Measurements from ENCODE around the gene FLNC. TPM values are rescaled to one million over a fixed set of nuclear protein-coding genes. Genes with fewer than 3 reads are reported as not detected.

The FLNC gene
- total and polyA plus RNA-seq, 2 donors (not counting 1 experiment from before 2014, with no cell fraction given): 0.01 TPM; not detected in 1

DNA sequence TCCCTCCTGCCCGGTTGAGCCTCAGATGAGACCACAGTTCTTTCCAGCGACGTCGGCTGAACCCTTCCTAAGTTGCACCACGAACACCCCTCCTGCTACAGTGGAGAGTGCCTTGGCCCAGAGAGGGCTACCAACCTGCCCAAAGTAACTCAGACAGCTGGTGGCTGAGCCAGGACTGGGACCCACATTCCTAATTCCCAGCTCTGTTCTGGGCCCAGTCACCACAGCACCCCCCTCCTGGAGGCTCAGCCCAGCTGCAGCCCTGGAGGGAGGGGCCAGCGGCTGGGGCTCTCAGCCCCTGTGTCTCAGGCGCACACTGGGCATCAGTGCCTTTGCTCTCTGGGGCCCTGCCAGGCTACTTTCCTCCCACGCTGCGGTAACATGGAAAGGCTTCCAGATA lies 43.0 kb downstream of the FLNC start:
- CTCF ChIA-PET: no interaction called here
- no peak for DNase-seq
- intact Hi-C loops (cut with micrococcal nuclease): no loop called here
- H3K27me3 Mint-ChIP-seq: peaks cover 7% of the 10 kb centered on the region
- no peak overlapping the region for H3K27ac Mint-ChIP-seq
- H3K4me1 Mint-ChIP-seq: peaks cover 11% of the 10 kb centered on the region
- no peak overlapping the region for H3K4me3 ChIP-seq (ENCODE audit: control extremely low read depth in 1 of 5, extremely low read depth in 1 of 5, insufficient read depth in 1 of 5, low read depth in 2 of 5, low read length in 4 of 5)
- H3K27me3 ChIP-seq (replicated peaks in 1 of 4; ENCODE audit: control extremely low read depth in 1 of 4, control insufficient read depth in 3 of 4, insufficient read depth in 4 of 4, low read length in 3 of 4): peaks cover 0 to 14% (median 4%) of the 10 kb centered on the region in 4 experiments
- no peaks in the 10 kb centered on the region for H3K9me3 ChIP-seq (ENCODE audit: control extremely low read depth in 1 of 3, control insufficient read depth in 2 of 3, insufficient read depth in 1 of 3, low read length in 2 of 3)
- no peaks in the 10 kb centered on the region for H3K79me2 ChIP-seq (ENCODE audit: control insufficient read depth, insufficient read depth, low read length)
- H3K9ac ChIP-seq (ENCODE audit: low read length): no peak overlapping the region
- no peaks in the 10 kb centered on the region for H3K9me3 Mint-ChIP-seq (ENCODE audit: insufficient read depth)
- no peak overlapping the region for H3K27ac ChIP-seq (ENCODE audit: low read length in 2 of 2)
- no peaks in the 10 kb centered on the region for H3K36me3 ChIP-seq (replicated peaks in 1 of 2; ENCODE audit: control extremely low read depth in 1 of 2, control insufficient read depth in 1 of 2, extremely low read depth in 1 of 2, insufficient read depth in 2 of 2, low read length in 1 of 2)
- H3K4me1 ChIP-seq (ENCODE audit: control insufficient read depth in 2 of 2, insufficient read depth in 2 of 2, low read length in 2 of 2): peaks cover 13% of the 10 kb centered on the region in 2 donors
- 90% methylated on average over 8 of the region's 9 CpGs for WGBS (ENCODE audit: insufficient coverage)
- no peak overlapping the region for H3K4me2 ChIP-seq (replicated peaks; ENCODE audit: low read depth, low read length, poor library complexity, severe bottlenecking)
- H2AFZ ChIP-seq (ENCODE audit: insufficient read depth, low read depth, low read length, poor library complexity, severe bottlenecking): no peak overlapping the region
- POLR2A ChIA-PET: interaction anchor here (0.6 to 1.2 kb wide), 2 partner anchors 10 to 523 kb away, joined by 3 to 6 read pairs; no protein-coding TSS in a partner anchor
- ATAC-seq (ENCODE audit: low read depth): no peak
- TF ChIP-seq, protein P1, sequence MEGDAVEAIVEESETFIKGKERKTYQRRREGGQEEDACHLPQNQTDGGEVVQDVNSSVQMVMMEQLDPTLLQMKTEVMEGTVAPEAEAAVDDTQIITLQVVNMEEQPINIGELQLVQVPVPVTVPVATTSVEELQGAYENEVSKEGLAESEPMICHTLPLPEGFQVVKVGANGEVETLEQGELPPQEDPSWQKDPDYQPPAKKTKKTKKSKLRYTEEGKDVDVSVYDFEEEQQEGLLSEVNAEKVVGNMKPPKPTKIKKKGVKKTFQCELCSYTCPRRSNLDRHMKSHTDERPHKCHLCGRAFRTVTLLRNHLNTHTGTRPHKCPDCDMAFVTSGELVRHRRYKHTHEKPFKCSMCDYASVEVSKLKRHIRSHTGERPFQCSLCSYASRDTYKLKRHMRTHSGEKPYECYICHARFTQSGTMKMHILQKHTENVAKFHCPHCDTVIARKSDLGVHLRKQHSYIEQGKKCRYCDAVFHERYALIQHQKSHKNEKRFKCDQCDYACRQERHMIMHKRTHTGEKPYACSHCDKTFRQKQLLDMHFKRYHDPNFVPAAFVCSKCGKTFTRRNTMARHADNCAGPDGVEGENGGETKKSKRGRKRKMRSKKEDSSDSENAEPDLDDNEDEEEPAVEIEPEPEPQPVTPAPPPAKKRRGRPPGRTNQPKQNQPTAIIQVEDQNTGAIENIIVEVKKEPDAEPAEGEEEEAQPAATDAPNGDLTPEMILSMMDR (IDR thresholded peaks at IDR 0.05): no peak
- no peak for TF ChIP-seq EZH2 (IDR thresholded peaks at IDR 0.05; ENCODE audit: borderline replicate concordance, insufficient read depth, low read depth, low read length, poor library complexity, severe bottlenecking)
- peaks cover 19% of the 10 kb centered on the region for H4K20me1 ChIP-seq (ENCODE audit: control insufficient read depth, insufficient read depth, low read length, poor library complexity, severe bottlenecking)
- no peak overlapping the region for H3K4me3 Mint-ChIP-seq

- no peak overlapping the region for H3K4me2 ChIP-seq (replicated peaks; ENCODE audit: low read depth, low read length, poor library complexity, severe bottlenecking)
Observed at GRCh38 chr7:128874140-128875031, 44.2 kb downstream of the FLNC start.

More at GRCh38 chr7:128874140-128875031, 44.2 kb downstream of the FLNC start:
- no peaks in the 10 kb centered on the region for H3K79me2 ChIP-seq (ENCODE audit: control insufficient read depth, insufficient read depth, low read length)
- H3K27me3 ChIP-seq (replicated peaks in 1 of 4; ENCODE audit: control extremely low read depth in 1 of 4, control insufficient read depth in 3 of 4, insufficient read depth in 4 of 4, low read length in 3 of 4): peaks cover 0 to 11% (median 3%) of the 10 kb centered on the region in 4 experiments
- H3K9ac ChIP-seq (ENCODE audit: low read length): no peak overlapping the region
- Mint-ChIP-seq H3K27ac (no peak overlapping the region), H3K27me3 (peaks cover 7% of the 10 kb centered on the region), H3K4me3 (no peak overlapping the region), H3K9me3 (ENCODE audit: insufficient read depth) (no peaks in the 10 kb centered on the region), H3K4me1 (peaks cover 7% of the 10 kb centered on the region)
- H3K4me1 ChIP-seq (ENCODE audit: control insufficient read depth in 2 of 2, insufficient read depth in 2 of 2, low read length in 2 of 2): peaks cover 6 to 9% of the 10 kb centered on the region in 2 donors
- no peak for DNase-seq
- H3K27ac ChIP-seq (ENCODE audit: low read length in 2 of 2): no peak overlapping the region
- H2AFZ ChIP-seq (ENCODE audit: insufficient read depth, low read depth, low read length, poor library complexity, severe bottlenecking): no peak overlapping the region
- H3K36me3 ChIP-seq (replicated peaks in 1 of 2; ENCODE audit: control extremely low read depth in 1 of 2, control insufficient read depth in 1 of 2, extremely low read depth in 1 of 2, insufficient read depth in 2 of 2, low read length in 1 of 2): no peaks in the 10 kb centered on the region
- ChIA-PET POLR2A (interaction anchor here (1.2 kb wide), 1 partner anchor 9 kb away, joined by 3 read pairs; no protein-coding TSS in a partner anchor), CTCF (interaction anchor here (1.2 kb wide), 1 partner anchor 9 kb away, joined by 5 read pairs; no protein-coding TSS in a partner anchor)
- H4K20me1 ChIP-seq (ENCODE audit: control insufficient read depth, insufficient read depth, low read length, poor library complexity, severe bottlenecking): peaks cover 8% of the 10 kb centered on the region
- intact Hi-C loops (cut with micrococcal nuclease): no loop called here
- no peak for TF ChIP-seq EZH2 (IDR thresholded peaks at IDR 0.05; ENCODE audit: borderline replicate concordance, insufficient read depth, low read depth, low read length, poor library complexity, severe bottlenecking)
- TF ChIP-seq, protein P1 (IDR thresholded peaks at IDR 0.05): no peak
- no peak overlapping the region for H3K4me3 ChIP-seq (ENCODE audit: control extremely low read depth in 1 of 5, extremely low read depth in 1 of 5, insufficient read depth in 1 of 5, low read depth in 2 of 5, low read length in 4 of 5)
- H3K9me3 ChIP-seq (ENCODE audit: control extremely low read depth in 1 of 3, control insufficient read depth in 2 of 3, insufficient read depth in 1 of 3, low read length in 2 of 3): no peaks in the 10 kb centered on the region
- no peak for ATAC-seq (ENCODE audit: low read depth)
- WGBS (ENCODE audit: insufficient coverage): 90% methylated on average over 22 of the region's 22 CpGs

Data from B cell (primary cell).